Left hindlimb (tissue), 1 donor: ENCODE data around the gene ARHGAP26.

ENCODE experiments used
- DNase-seq: peaks from one replicate; pipeline ENCODE4 v3.0.0-alpha.2; 2018

Gene ARHGAP26

GRCh38 chr5:142749321-142749720, 20.9 kb upstream of the ARHGAP26 start:
- DNase-seq = no peak

GRCh38 chr5:142753116-142753631, 17.0 kb upstream of the ARHGAP26 start:
- no peak for DNase-seq

GRCh38 chr5:142754031-142754430, 16.1 kb upstream of the ARHGAP26 start:
- no peak for DNase-seq

GRCh38 chr5:142756576-142756975, 13.6 kb upstream of the ARHGAP26 start:
- no peak for DNase-seq

GRCh38 chr5:142757564-142757963, 12.6 kb upstream of the ARHGAP26 start:
- no peak for DNase-seq

GRCh38 chr5:142758062-142758795, 11.9 kb upstream of the ARHGAP26 start:
- DNase-seq = no peak

GRCh38 chr5:142758796-142759145, 11.4 kb upstream of the ARHGAP26 start:
- no peak for DNase-seq

GRCh38 chr5:142763701-142764100, 6.5 kb upstream of the ARHGAP26 start:
- DNase-seq = no peak

- no peak for DNase-seq
Measured at GRCh38 chr5:142767178-142767577, 3.0 kb upstream of the ARHGAP26 start.

- no peak for DNase-seq
Measured at GRCh38 chr5:142767911-142768310, 2.3 kb upstream of the ARHGAP26 start.

- no peak for DNase-seq
Measured at GRCh38 chr5:142769251-142769792, 855 bp upstream of the ARHGAP26 start.

GRCh38 chr5:142770650-142771609, 753 bp downstream of the ARHGAP26 start:
- DNase-seq = peak; percentile 62

- DNase-seq = no peak
Measured at GRCh38 chr5:142771666-142772065, 1.5 kb downstream of the ARHGAP26 start.

GRCh38 chr5:142772446-142773293, 2.5 kb downstream of the ARHGAP26 start:
- no peak for DNase-seq

- no peak for DNase-seq
Measured at GRCh38 chr5:142777099-142777498, 6.9 kb downstream of the ARHGAP26 start.

GRCh38 chr5:142777850-142778249, 7.7 kb downstream of the ARHGAP26 start:
- no peak for DNase-seq

- no peak for DNase-seq
Measured at GRCh38 chr5:142779163-142779840, 9.1 kb downstream of the ARHGAP26 start.

- no peak for DNase-seq
Measured at GRCh38 chr5:142780871-142781270, 10.7 kb downstream of the ARHGAP26 start.

- peak; percentile 61 for DNase-seq
Measured at GRCh38 chr5:142782976-142783530, 12.9 kb downstream of the ARHGAP26 start.

GRCh38 chr5:142783601-142784341, 13.6 kb downstream of the ARHGAP26 start:
- peak; percentile 40 for DNase-seq
